Thymus (tissue), 11 donors: Measurements from ENCODE around the gene HECTD1. TPM values are rescaled to one million over a fixed set of nuclear protein-coding genes. Genes with fewer than 3 reads are reported as not detected.
"Not testable (repeated sequence)": the region's sequence is repeated elsewhere in the genome, so short reads cannot be mapped to it uniquely, and the experiment has no call there.

Experiments used
- DNase-seq, 9 donors: peaks; one replicate each; pipeline ENCODE4 v3.0.0-alpha.2; 2013; ENCODE audit warnings: low spot score in 9 of 9, low read depth in 6 of 9, missing footprints in 1 of 9
- H3K27ac ChIP-seq, 2 donors: one replicate each; pipeline ENCODE4 v1.5.1; 2013; ENCODE audit warnings: control low read depth in 1 of 2, low read depth in 1 of 2, low read length in 1 of 2, mild to moderate bottlenecking in 1 of 2, moderate library complexity in 1 of 2
- H3K27me3 ChIP-seq, 2 donors: one replicate each; pipeline ENCODE4 v1.5.1; 2013; ENCODE audit warnings: low read length in 1 of 2; ENCODE audit not compliant: control insufficient read depth in 2 of 2, insufficient read depth in 1 of 2
- H3K36me3 ChIP-seq, 2 donors: one replicate each; pipeline ENCODE4 v1.5.1; 2013; ENCODE audit warnings: low read length in 1 of 2, mild to moderate bottlenecking in 1 of 2, moderate library complexity in 1 of 2; ENCODE audit not compliant: control insufficient read depth in 2 of 2, insufficient read depth in 2 of 2
- H3K4me1 ChIP-seq, 2 donors: one replicate each; pipeline ENCODE4 v1.5.1; 2013; ENCODE audit warnings: low read length in 2 of 2; ENCODE audit not compliant: control insufficient read depth in 2 of 2, insufficient read depth in 2 of 2
- H3K4me3 ChIP-seq, 2 donors: one replicate each; pipeline ENCODE4 v1.5.1; 2013; ENCODE audit warnings: low read length in 2 of 2, control low read depth in 1 of 2, mild to moderate bottlenecking in 1 of 2
- H3K9me3 ChIP-seq, 2 donors: one replicate each; pipeline ENCODE4 v1.5.1; 2013; ENCODE audit warnings: low read length in 1 of 2, mild to moderate bottlenecking in 1 of 2; ENCODE audit not compliant: control insufficient read depth in 2 of 2, insufficient read depth in 1 of 2
- WGBS: extraction: QIAGEN DNeasy Blood & Tissue Kit; methylation state at CpG from one replicate; pipeline ENCODE4 v1.1.7; 2013; 5-methylcytosine and 5-hydroxymethylcytosine counted together
- polyA plus RNA-seq: library from polyadenylated mRNA; stranded (reverse); fragments of 200-250 nt; gene quantifications from one replicate; pipeline ENCODE4 v1.2.3, GENCODE V29; 2013
- total RNA-seq: library from RNA; stranded (reverse); fragments of 120-200 nt; gene quantifications from one replicate; pipeline ENCODE4 v1.2.4, GENCODE V29; 2013
- donor health status: healthy.

The HECTD1 gene
- total and polyA plus RNA-seq, 2 donors, result 46.0 to 74.3 TPM

DNA sequence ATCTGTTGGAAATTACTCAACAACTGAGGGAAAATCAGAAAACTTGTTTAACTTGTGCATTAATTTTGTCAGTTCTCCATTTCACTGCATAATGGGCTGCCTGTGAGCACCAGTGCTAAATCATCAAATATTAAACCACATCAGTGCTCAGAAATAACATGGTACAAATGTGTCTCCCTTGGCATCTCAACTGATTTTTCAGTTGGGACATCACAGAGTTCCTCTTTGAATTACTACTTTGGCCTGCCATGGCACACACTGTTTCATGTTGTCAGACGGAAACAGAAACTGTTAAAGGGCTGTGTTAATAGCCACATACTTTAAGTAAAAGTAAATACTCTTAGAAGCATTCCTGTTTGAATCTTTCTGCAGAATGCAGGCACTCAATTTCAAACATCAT lies 139.4 kb downstream of the HECTD1 start:
- no peak for DNase-seq
- Histone ChIP-seq H3K4me1 (no peaks in the 10 kb centered on the region), H3K9me3 (no peaks in the 10 kb centered on the region), H3K27me3 (no peaks in the 10 kb centered on the region), H3K36me3 (peaks cover 0 to 4% of the 10 kb centered on the region in 2 donors), H3K27ac (no peak overlapping the region), H3K4me3 (no peak overlapping the region)
- WGBS, result 92% methylated on average over 1 of the region's 1 CpG

DNA sequence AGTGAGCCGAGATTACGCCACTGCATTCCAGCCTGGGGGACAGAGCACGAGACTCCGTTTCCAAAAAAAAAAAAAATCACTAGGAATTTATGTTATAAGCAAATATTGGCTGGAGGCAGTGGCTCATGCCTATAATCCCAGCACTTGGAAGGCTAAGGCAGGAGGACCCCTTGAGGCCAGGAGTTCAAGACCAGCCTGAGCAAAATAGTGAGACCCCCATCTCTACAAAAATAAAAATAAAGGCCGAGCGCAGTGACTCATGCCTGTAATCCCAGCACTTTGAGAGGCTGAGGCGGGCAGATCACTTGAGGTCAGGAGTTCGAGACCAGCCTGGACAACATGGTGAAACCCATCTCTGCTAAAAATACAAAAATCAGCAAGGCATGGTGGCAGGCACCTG lies 144.7 kb downstream of the HECTD1 start:
- H3K27ac ChIP-seq, H3K4me3 ChIP-seq, H3K4me1 ChIP-seq, H3K36me3 ChIP-seq, DNase-seq, H3K27me3 ChIP-seq, H3K9me3 ChIP-seq: not testable (repeated sequence)
- WGBS, result 91% methylated on average over 8 of the region's 8 CpGs

DNA sequence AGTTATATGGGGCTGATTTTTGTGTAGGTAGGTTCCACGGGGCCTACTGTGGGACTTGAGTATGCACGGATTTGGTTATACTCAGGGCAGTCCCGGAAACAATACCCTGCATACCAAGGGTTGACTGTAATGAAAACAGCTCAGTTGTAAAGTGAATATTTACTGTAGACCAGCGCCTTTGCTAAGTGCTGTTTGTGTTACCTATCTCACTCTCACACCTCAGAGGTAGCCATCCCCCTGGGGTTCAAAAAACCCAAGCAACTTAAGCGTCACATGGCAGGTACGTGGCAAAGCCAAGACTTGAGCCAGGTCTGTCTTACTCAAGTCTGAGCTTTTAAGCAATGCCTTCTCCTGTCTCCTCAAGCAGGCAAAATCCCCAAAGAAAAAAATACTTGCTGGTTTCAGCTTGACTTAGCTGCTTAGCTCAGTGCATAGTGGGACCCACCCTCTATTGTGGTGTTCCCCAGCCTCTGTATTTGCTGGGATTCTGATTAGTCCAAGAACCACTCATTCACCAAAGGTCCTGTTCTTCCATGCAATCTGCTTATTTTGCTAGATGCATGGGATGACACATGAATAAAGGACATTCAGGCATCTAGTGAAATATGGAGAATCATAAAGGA lies 147.2 kb downstream of the HECTD1 start:
- Histone ChIP-seq H3K4me3 (no peak overlapping the region), H3K27me3 (no peaks in the 10 kb centered on the region), H3K36me3 (no peaks in the 10 kb centered on the region), H3K4me1 (no peaks in the 10 kb centered on the region), H3K27ac (no peak overlapping the region), H3K9me3 (no peaks in the 10 kb centered on the region)
- DNase-seq, result no peak
- WGBS, result 98% methylated on average over 6 of the region's 6 CpGs

DNA sequence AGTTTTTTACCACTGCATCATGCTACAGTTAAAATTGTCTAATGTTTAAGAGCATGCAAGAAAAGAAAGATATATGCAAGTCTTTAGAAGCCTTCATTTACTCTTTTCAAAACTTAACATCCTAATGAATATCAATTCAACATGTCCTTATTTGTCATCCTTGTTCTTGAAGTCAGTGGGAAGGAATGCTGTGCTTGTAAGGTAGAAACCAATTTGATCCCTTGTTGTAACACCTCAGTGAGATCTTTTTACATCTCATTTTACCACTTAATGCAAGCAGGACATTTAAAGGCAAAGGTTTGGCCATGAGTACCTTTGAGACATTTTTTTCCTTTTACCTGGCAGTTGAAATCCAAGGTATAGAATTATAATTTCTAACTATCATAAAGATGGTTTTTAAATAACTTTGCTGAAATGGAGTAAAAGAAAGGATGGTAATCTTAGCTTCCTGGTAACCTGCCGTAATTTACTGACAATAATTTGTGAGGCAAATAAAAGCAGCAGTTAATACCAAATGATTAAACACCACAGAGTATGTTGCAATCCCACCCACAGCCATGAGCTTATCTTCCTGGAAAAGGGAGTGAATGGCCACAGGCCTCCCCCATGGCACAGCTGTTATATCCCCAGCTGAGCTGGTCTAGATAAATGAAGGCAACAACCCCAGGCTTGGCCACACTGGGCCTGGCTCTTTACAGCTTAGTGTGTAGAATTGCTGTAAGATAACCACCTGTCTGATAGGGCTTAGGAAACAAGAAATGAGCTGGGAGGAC lies 148.3 kb downstream of the HECTD1 start:
- H3K27me3 ChIP-seq, result no peaks in the 10 kb centered on the region
- no peaks in the 10 kb centered on the region for H3K36me3 ChIP-seq
- no peak for DNase-seq
- H3K27ac ChIP-seq, result no peak overlapping the region
- no peak overlapping the region for H3K4me3 ChIP-seq
- 91% methylated on average over 1 of the region's 1 CpG for WGBS
- H3K4me1 ChIP-seq, result no peaks in the 10 kb centered on the region
- H3K9me3 ChIP-seq, result no peaks in the 10 kb centered on the region

DNA sequence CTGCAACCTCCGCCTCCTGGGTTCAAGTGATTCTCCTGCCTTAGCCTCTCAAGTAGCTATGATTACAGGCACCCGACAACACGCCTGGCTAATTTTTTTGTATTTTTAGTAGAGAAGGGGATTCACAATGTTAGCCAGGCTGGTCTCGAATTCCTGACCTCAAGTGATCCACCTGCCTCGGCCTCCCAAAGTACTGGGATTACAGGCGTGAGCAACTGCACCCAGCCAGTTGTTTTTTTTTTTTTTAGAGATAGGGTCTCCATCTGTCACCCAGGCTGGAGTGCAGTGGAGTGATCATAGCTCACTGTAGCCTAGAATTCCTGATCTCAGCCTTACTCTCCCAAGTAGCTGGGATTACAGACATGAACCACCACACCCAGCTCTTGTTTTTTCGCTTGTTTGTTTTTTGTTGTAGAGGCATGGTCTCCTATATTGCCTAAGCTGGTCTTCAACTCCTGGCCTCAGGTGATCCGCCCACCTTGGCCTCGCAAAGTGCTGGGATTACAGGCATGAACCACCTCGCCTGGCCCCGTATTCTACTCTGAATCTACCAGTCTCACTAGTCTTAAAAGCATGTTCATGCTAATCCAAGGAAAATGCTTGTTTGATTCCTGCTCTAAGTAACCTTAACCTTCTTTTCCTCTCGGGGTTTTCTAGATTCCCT lies 149.8 kb downstream of the HECTD1 start:
- no peak for DNase-seq
- no peak overlapping the region for H3K27ac ChIP-seq
- no peaks in the 10 kb centered on the region for H3K36me3 ChIP-seq
- H3K4me3 ChIP-seq, result no peak overlapping the region
- H3K9me3 ChIP-seq, result no peaks in the 10 kb centered on the region
- no peaks in the 10 kb centered on the region for H3K27me3 ChIP-seq
- WGBS, result 98% methylated on average over 12 of the region's 12 CpGs
- H3K4me1 ChIP-seq, result no peaks in the 10 kb centered on the region

DNA sequence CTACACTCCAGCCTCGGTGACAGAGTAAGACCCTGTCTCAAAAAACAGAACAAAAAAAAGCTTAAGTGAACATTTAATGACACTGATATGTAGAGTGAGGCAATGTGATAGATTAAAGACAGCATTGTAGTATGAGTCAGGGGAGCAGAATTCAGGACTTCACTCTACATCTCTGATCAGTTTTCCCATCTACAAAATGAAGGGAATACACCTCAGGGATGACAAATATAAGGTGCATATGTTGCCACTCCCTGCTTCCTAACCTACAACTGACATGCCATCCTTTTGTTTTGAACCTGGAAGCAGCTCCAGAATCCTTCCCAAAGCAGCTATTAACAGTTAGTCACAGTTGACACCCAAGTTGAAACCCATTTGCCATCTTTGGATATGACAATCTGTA lies 150.6 kb downstream of the HECTD1 start:
- Histone ChIP-seq H3K9me3 (no peaks in the 10 kb centered on the region), H3K4me1 (no peaks in the 10 kb centered on the region), H3K27me3 (no peaks in the 10 kb centered on the region), H3K4me3 (no peak overlapping the region), H3K36me3 (no peaks in the 10 kb centered on the region), H3K27ac (no peak overlapping the region)
- DNase-seq, result no peak
- WGBS, result 98% methylated on average over 1 of the region's 1 CpG

DNA sequence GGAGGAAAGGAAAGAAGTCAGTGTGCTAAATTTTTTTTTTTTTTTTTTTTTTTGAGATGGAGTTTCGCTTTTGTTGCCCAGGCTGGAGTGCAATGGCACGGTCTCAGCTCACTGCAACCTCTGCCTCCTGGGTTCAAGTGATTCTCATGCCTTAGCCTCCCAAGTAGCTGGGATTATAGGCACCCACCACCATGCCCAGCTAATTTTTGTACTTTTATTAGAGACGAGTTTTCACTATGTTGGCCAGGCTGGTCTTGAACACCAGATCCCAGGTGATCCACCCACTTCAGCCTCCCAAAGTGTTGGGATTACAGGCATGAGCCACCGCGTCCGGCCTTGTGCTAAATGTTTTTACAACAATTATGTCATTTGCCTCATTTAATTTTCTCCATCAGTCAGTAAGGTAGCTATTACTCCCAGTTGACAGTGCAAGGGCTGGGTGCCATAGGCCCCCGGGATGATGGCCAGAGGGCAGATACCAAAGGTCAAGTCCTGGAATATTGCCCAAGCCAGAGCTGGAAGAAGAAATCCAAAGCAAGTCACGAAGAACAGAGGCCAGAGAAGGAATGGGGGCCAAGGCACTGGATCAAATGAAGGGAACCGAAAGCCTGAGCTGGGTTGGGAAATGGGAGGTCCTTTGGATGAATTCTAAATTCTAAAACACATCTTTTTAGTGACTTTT lies 154.5 kb downstream of the HECTD1 start:
- not testable (repeated sequence) for H3K27me3 ChIP-seq, H3K27ac ChIP-seq, H3K4me3 ChIP-seq, DNase-seq, H3K36me3 ChIP-seq, H3K9me3 ChIP-seq, H3K4me1 ChIP-seq
- 97% methylated on average over 9 of the region's 9 CpGs for WGBS

DNA sequence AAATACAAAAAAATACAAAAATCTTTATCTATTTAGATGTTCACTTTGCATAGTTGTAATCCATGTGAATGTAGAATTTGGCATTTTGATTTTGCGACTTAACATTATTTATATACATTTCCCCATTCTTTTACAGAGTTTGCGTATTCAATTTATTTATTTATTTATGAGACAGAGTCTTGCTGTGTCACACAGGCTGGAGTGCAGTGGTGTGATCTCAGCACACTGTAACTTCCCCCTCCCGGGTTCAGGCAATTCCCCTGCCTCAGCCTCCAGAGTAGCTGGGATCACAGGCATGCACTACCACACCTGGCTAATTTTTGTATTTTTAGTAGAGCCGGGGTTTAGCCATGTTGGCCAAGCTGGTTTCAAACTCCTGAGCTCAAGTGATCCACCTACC lies 156.1 kb downstream of the HECTD1 start:
- H3K9me3 ChIP-seq, result no peaks in the 10 kb centered on the region
- no peak for DNase-seq
- 86% methylated on average over 4 of the region's 4 CpGs for WGBS
- no peaks in the 10 kb centered on the region for H3K36me3 ChIP-seq
- no peaks in the 10 kb centered on the region for H3K4me1 ChIP-seq
- no peak overlapping the region for H3K4me3 ChIP-seq
- H3K27ac ChIP-seq, result no peak overlapping the region
- H3K27me3 ChIP-seq, result no peaks in the 10 kb centered on the region

DNA sequence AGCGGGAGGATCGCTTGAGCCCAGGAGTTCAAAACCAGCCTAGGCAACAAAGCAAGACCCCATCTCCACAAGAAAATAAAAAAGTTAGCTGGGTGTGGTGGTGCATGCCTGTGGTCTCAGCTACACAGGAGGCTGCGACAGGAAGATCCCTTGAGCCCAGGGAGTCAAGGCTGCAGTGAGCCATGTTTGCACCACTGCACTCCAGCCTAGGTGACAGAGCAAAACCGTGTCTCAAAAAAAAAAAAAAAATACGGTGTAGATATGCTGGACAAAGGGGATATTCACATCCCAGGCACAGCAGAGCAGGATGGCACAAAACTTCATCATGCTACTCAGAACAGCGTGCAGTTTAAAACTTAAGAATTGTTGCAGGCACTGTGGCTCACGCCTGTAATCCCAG lies 156.6 kb downstream of the HECTD1 start:
- Histone ChIP-seq H3K4me3 (no peak overlapping the region), H3K27ac (no peak overlapping the region), H3K36me3 (no peaks in the 10 kb centered on the region), H3K4me1 (no peaks in the 10 kb centered on the region), H3K9me3 (no peaks in the 10 kb centered on the region), H3K27me3 (no peaks in the 10 kb centered on the region)
- 97% methylated on average over 7 of the region's 7 CpGs for WGBS
- no peak for DNase-seq
